NB4 (cell line): Measurements from ENCODE around the gene MOGAT3.

Experiments used
- DNase-seq: peaks from one replicate; pipeline ENCODE4 v3.0.0; 2010; ENCODE audit warnings: low read depth
- H3K4me3 ChIP-seq: one replicate; pipeline ENCODE4 v1.5.1; 2011; ENCODE audit warnings: mild to moderate bottlenecking, low read depth, low read length, moderate library complexity
- MAX ChIP-seq: IDR thresholded peaks from 2 replicates; pipeline ENCODE4 v1.6.1; 2011; ENCODE audit warnings: low read depth, low read length
- MYC ChIP-seq: IDR thresholded peaks from 2 replicates; pipeline ENCODE4 v1.6.1; 2011; ENCODE audit warnings: low read depth, low read length
- POLR2A ChIP-seq: IDR thresholded peaks from 2 replicates; pipeline ENCODE4 v1.6.1; 2011; ENCODE audit warnings: mild to moderate bottlenecking; ENCODE audit not compliant: insufficient read length; ENCODE audit errors: extremely low read depth
- TF ChIP-seq, protein P1 (sequence below): IDR thresholded peaks from one replicate; pipeline ENCODE4 v1.5.1; 2012; ENCODE audit warnings: low read depth, low read length

MOGAT3 gene

GRCh38 chr7:101235050-101235449 is 34.2 kb upstream of the MOGAT3 start:
- peak; percentile 62 for DNase-seq
- TF ChIP-seq POLR2A: no peak
- TF ChIP-seq, protein P1, sequence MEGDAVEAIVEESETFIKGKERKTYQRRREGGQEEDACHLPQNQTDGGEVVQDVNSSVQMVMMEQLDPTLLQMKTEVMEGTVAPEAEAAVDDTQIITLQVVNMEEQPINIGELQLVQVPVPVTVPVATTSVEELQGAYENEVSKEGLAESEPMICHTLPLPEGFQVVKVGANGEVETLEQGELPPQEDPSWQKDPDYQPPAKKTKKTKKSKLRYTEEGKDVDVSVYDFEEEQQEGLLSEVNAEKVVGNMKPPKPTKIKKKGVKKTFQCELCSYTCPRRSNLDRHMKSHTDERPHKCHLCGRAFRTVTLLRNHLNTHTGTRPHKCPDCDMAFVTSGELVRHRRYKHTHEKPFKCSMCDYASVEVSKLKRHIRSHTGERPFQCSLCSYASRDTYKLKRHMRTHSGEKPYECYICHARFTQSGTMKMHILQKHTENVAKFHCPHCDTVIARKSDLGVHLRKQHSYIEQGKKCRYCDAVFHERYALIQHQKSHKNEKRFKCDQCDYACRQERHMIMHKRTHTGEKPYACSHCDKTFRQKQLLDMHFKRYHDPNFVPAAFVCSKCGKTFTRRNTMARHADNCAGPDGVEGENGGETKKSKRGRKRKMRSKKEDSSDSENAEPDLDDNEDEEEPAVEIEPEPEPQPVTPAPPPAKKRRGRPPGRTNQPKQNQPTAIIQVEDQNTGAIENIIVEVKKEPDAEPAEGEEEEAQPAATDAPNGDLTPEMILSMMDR: peak; percentile 64

GRCh38 chr7:101234636-101235035 is 33.8 kb upstream of the MOGAT3 start:
- H3K4me3 ChIP-seq: no peak overlapping the region
- DNase-seq: no peak
- TF ChIP-seq MAX: no peak
- TF ChIP-seq, protein P1: no peak
- TF ChIP-seq POLR2A: no peak
- TF ChIP-seq MYC: no peak

More at GRCh38 chr7:101235050-101235449, 34.2 kb upstream of the MOGAT3 start:
- H3K4me3 ChIP-seq: no peak overlapping the region

GRCh38 chr7:101233907-101234547 is 33.2 kb upstream of the MOGAT3 start:
- no peak overlapping the region for H3K4me3 ChIP-seq
- DNase-seq: no peak
- no peak for TF ChIP-seq POLR2A
- TF ChIP-seq MYC: no peak
- TF ChIP-seq MAX: no peak
- TF ChIP-seq, protein P1: no peak

DNA sequence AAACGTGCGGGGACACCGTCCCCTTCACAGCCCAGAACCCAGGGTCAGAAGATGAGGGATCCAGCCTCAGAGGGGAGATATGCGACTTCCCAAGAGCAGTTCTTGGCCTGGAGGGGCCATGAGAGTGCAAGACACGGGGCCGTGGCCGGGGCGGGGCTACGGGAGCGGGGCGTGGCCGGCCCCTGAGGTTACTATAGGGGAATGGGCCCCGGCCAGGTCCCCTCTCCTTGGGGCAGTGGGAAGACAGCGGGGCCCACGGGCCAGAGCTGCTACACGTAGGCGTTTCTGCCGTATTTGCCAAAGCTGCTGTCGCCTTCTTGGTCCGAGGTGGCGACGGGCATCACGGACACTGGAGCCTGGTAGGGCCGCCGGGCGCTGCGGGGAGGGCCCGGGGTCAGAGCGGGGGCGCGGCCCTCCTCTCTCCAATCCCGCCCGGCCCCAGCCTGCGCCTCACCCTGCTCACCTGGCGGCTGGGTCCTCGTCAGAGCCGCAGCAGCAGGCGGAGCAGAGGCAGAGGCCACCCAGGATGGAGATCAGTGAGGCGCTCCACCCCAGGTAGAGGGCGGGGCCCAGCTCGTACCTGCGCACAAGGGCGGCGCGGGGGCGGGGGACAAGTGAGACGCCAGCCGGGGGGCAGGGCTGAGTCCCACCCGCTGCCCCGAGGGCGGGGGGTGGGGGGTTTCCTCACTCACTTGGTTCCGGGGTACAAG is 31.5 kb upstream of the MOGAT3 start:
- H3K4me3 ChIP-seq: no peak overlapping the region
- TF ChIP-seq, protein P1: no peak
- TF ChIP-seq MYC: no peak
- TF ChIP-seq POLR2A: no peak
- no peak for TF ChIP-seq MAX
- DNase-seq: no peak

- no peak for DNase-seq
- no peak overlapping the region for H3K4me3 ChIP-seq
Measured at GRCh38 chr7:101231644-101232043, 30.8 kb upstream of the MOGAT3 start.

More at GRCh38 chr7:101231644-101232043, 30.8 kb upstream of the MOGAT3 start:
- TF ChIP-seq MAX: no peak
- TF ChIP-seq, protein P1: no peak
- no peak for TF ChIP-seq MYC
- TF ChIP-seq POLR2A: no peak
